ENCODE measurements around the gene TSPAN7. TPM values are rescaled to one million over a fixed set of nuclear protein-coding genes. Genes with fewer than 3 reads are reported as not detected.

The TSPAN7 gene, protein sequence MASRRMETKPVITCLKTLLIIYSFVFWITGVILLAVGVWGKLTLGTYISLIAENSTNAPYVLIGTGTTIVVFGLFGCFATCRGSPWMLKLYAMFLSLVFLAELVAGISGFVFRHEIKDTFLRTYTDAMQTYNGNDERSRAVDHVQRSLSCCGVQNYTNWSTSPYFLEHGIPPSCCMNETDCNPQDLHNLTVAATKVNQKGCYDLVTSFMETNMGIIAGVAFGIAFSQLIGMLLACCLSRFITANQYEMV
- not detected in 2 replicates for total RNA-seq

DNA sequence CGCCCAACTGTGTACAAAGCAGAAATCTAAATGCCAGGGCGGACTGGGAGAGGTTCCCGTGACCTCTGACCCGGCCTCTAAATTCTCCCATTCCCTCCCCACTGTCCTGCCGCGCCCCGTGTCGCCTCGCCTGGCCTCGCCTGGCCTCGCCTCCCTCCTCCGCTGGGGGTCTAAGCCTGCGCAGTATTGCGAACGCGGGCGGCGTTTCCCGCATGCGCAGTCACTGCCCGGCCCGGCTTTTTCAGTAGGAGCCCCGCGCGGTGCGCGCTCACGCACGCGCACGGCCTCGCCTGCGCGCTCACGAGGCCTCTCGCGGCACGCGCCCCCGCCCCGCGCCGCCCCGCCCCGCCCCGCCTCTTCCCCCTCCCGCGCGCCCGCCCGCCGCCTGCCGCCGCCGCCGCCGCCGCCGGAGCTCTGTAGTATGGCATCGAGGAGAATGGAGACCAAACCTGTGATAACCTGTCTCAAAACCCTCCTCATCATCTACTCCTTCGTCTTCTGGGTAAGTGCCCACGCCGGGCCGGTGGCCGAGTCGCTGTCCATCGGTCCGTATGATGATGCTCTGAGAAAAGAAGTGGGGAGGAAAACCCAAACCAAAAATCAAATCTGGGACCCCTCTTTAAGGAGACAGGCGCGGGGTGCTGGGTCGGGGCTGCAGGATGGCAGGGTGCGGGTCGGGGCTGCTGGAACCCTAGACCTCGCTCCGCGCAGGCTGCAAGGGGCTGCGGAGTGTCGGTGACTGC lies at the start of gene TSPAN7:
TSS of gene TSPAN7 (plus strand) at position 417 of the 743 bp plus-strand sequence. CDS start at position 422, 5 bp downstream.

Other genes with a start within 250 kb of the TSPAN7 start
- 4.6 TPM in 2 replicates for gene RPGR, start 234.0 kb upstream of the TSPAN7 start, total RNA-seq
- gene OTC, start 208.9 kb upstream of the TSPAN7 start, total RNA-seq = not detected in 2 replicates
- gene MID1IP1, start 239.9 kb downstream of the TSPAN7 start, total RNA-seq = 51.8 and 61.3 TPM in 2 replicates